NCI-H446 treated with DMSO at 0.1 percent for 48 hours (cell line): ENCODE measurements around the gene WWTR1.

Source experiments
- DNase-seq: peaks from one replicate; lab custom pipeline; 2025; lab: John Stamatoyannopoulos, UW

Gene WWTR1

DNA sequence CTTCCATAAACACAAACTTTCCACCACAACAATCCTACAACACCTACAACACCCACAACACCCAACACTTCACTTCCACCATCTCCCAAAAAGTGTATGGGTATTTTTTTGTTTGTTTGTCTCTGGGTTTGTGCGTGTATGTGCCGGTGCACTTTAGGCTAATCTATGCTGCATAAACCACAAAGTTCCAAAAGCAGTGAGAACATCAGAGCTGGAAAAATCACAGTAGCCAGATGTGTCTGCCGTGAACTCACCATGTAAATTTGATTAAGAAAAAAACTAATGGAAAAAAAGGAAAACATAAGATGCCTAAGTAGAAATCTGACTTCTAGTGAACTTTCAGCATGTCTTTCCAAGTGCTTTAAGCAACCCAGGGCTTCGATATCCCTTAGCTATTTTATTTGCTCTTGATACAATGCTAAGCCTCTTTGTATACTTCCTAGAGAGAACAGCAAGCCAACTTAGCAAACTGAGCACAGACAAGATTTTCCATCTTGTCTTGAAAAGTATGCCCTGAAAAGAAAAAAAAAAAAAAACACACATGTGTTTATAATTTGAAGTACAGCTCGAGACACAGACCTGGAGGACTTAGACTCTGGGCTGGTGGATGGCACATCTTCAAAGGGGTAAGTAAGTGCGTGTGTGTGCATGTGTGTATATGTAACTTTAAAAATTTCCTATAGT lies 91.4 kb downstream of the WWTR1 start:
- DNase-seq: no peak

- DNase-seq: no peak
These were observed 93.7 kb downstream of the WWTR1 start for GRCh38 chr3:149564079-149564478.

GRCh38 chr3:149563114-149563513 lies 94.7 kb downstream of the WWTR1 start:
- no peak for DNase-seq

- no peak for DNase-seq
These were observed 97.2 kb downstream of the WWTR1 start for GRCh38 chr3:149560617-149561016.

- no peak for DNase-seq
These were observed 97.8 kb downstream of the WWTR1 start for GRCh38 chr3:149560001-149560400.

DNA sequence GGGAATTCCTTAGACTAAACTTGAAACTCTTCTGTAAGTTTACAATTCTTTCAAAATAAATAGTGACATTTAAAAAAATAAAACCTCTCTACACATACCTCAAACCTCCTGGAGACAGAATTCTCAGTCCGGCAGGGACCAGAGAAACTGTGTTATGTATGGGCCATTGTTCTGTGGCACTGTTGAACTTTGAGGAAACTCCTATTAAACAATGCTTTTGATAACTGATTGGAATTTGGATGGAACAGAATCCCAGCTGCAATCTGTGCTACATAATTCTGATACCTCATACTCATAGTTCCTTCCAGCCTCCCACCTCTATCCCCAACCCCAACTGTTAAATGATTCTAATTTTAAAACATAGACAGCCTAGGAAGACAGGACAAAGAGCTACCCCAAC lies 98.3 kb downstream of the WWTR1 start:
- DNase-seq: no peak

DNA sequence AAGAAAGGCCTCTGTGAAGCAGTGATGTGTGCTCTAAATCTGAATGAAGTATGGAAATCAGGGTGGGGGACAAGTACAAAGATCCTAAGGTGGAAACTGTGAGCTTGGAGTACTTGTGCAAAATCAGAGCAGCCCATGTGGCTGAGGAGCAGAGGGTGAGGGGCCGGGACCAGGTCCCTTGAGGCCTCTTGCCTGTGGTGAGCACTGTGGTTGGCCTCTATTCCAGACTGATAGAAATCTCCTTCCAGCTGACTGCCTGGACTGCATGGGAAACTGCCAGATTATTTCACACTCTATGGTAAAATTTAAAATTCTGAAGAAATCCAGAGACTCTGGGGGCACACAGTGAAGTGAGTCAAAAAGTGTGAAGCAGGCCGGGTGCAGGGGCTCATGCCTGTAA lies 101.9 kb downstream of the WWTR1 start:
- DNase-seq: peak; percentile 21

DNA sequence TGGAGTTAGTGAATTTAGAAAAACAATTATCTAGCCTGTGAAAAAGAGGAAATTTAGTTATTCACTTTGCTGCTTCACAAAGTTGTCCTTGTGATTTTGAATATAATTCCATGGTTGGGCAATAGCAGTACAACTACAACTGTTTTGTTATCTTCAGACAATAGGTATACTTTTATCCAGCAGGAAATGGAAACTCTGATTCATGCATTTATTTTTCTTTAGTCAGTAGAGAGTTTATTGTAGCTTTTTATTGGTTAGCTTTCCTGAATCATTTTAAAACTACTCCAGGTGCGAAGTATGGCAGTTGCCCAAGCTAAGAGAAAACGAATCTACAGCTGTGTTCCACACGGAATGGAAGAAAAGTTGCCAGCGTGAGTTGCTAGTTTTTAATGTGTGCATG lies 103.0 kb downstream of the WWTR1 start:
- DNase-seq: no peak

DNA sequence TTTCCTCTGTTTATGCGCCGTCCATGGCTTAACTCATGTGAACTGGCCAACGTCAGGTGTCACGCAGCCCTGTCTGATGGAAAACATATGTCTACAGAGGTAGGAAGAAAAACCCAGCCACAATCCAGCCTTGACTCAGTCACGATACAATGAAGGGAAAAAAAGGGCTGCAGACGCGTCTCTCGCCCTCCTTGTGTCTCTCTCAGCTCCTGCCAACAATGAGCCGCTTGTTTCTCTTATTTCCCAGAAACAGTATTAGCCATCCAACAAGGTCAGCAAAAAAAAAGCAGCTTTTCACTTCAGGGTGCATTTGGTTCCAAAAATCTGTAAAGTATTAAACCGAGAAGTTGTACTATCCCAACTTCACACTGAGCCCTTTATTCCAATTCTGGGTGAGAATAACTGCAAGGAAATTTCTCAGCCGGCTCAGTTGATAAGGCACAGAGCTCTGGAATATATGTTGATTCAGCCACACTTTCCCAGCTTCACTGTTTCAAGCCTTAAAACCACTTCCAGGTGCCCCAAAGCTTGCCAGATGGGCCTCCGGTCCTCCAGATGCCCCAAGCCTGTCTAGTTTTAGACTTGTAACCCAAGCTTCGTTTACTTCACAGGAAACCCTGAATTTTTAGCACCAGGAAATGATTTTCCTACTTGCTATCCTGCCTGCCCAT lies 103.9 kb downstream of the WWTR1 start:
- no peak for DNase-seq

- DNase-seq: no peak
These were observed 105.1 kb downstream of the WWTR1 start for GRCh38 chr3:149552700-149553099.

- DNase-seq: no peak
These were observed 106.3 kb downstream of the WWTR1 start for GRCh38 chr3:149551500-149551899.

GRCh38 chr3:149548669-149549065 lies 109.2 kb downstream of the WWTR1 start:
- no peak for DNase-seq

GRCh38 chr3:149547954-149548668 lies 109.7 kb downstream of the WWTR1 start:
- peak; percentile 72 for DNase-seq

DNA sequence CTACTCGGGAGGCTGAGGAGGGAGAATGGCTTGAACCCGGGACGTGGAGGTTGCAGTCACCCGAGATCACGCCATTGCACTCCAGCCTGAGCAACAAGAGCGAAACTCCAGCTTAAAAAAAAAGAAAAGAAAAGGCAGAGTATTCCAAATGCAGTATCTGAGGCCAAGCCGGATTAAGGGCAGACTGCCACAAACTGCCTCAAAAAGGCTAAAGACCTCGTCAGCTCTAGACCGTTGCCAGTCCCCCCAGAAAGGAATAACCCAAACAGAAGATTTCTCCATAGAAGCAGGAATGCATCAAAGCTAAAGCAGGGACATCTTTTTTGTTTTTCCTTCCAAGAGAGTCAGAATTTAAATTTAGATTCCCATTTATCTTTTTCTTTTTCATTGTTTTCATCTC lies 110.4 kb downstream of the WWTR1 start:
- DNase-seq: peak; percentile 78

DNA sequence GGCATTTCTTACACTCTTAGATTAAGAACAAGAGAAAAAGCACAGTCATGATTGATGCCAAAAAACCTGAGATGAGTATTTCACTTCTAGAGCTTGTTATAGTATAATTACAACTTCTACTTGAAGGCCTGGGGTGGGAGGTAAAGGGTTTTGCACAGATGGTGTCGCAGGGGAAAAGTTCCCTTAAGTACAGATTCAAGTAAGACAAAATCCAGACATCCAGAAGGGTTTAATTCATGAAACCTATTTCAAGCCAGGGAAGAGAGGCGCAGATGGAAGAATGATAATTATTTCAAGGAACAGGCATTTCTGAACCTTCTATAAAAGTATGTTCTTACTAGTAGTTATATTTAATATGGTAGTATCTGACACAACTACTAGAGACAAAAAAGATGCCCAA lies 112.8 kb downstream of the WWTR1 start:
- DNase-seq: no peak

- no peak for DNase-seq
These were observed 115.2 kb downstream of the WWTR1 start for GRCh38 chr3:149542375-149543312.

DNA sequence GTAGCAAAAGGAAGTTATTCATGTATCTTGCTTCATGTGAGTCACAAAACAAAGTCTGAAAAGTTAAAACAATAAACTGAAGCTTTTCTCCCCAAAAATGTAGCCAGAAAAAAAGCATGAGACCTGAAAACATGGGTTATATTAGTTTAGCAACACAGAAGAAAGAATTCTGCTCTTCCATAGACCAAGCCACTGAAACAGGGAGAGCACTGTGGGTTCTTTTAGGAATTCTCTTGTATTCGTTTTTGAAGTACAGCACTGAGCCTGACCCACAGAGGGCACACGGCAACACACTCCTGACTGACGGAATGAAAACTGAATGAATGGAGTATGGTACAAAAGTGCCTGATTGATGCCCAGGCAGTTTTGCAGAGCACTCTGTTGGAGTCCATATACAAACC lies 116.7 kb downstream of the WWTR1 start:
- DNase-seq: no peak

GRCh38 chr3:149538371-149538770 lies 119.5 kb downstream of the WWTR1 start:
- no peak for DNase-seq

- DNase-seq: peak; percentile 56
These were observed 121.4 kb downstream of the WWTR1 start for GRCh38 chr3:149536429-149536828.

DNA sequence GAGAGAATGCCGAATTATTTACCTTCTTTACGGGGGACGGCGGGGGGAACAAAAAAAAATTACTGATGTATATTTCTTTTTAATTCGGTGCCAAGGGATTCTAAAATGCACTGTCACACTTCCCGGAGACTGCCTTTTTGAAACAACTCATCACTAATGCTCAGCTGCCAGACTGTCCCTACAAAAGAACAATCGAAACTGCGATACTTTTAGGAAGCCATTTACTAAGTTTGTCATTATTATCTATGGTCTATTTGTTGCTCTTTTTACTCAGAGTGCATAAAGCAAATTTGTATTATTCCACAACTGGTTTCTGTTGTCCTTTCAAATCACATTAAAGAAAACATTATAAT lies 122.5 kb downstream of the WWTR1 start:
- no peak for DNase-seq

GRCh38 chr3:149534671-149535332 lies 123.0 kb downstream of the WWTR1 start:
- DNase-seq: peak; percentile 79

GRCh38 chr3:149534082-149534481 lies 123.7 kb downstream of the WWTR1 start:
- no peak for DNase-seq
